ENCODE data around the gene RBFOX2.

DNA sequence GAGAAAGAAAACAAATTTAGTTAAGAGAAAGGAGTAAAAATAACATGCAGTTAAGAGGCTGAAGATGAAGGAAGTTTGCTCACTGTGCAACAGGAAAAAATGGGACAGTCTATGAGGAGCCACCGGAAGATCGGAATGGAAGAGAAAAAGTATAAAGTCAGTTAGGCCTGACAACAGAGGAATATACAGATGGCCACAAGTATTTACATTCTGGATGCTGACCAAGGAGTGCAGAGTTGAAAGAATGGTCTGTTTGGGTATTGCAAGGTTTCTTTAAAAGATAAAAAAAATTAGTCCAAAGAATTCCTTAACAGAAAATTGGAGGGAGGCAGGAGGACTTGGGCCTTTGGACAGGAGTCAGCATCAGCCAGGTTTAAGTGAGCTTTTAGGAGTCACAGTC lies 37.5 kb downstream of the RBFOX2 start:
- TF ChIP-seq, protein P1, sequence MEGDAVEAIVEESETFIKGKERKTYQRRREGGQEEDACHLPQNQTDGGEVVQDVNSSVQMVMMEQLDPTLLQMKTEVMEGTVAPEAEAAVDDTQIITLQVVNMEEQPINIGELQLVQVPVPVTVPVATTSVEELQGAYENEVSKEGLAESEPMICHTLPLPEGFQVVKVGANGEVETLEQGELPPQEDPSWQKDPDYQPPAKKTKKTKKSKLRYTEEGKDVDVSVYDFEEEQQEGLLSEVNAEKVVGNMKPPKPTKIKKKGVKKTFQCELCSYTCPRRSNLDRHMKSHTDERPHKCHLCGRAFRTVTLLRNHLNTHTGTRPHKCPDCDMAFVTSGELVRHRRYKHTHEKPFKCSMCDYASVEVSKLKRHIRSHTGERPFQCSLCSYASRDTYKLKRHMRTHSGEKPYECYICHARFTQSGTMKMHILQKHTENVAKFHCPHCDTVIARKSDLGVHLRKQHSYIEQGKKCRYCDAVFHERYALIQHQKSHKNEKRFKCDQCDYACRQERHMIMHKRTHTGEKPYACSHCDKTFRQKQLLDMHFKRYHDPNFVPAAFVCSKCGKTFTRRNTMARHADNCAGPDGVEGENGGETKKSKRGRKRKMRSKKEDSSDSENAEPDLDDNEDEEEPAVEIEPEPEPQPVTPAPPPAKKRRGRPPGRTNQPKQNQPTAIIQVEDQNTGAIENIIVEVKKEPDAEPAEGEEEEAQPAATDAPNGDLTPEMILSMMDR (IDR thresholded peaks at IDR 0.05), result no peak
- TF ChIP-seq MAX (IDR thresholded peaks at IDR 0.05; ENCODE audit: low read depth) (no peak), EP300 (IDR thresholded peaks at IDR 0.05; ENCODE audit: borderline replicate concordance in 1 of 2, low read depth in 1 of 2, low read length in 1 of 2) (no peak), PBX3 (IDR thresholded peaks at IDR 0.05) (no peak)
- TF ChIP-seq, protein P2, sequence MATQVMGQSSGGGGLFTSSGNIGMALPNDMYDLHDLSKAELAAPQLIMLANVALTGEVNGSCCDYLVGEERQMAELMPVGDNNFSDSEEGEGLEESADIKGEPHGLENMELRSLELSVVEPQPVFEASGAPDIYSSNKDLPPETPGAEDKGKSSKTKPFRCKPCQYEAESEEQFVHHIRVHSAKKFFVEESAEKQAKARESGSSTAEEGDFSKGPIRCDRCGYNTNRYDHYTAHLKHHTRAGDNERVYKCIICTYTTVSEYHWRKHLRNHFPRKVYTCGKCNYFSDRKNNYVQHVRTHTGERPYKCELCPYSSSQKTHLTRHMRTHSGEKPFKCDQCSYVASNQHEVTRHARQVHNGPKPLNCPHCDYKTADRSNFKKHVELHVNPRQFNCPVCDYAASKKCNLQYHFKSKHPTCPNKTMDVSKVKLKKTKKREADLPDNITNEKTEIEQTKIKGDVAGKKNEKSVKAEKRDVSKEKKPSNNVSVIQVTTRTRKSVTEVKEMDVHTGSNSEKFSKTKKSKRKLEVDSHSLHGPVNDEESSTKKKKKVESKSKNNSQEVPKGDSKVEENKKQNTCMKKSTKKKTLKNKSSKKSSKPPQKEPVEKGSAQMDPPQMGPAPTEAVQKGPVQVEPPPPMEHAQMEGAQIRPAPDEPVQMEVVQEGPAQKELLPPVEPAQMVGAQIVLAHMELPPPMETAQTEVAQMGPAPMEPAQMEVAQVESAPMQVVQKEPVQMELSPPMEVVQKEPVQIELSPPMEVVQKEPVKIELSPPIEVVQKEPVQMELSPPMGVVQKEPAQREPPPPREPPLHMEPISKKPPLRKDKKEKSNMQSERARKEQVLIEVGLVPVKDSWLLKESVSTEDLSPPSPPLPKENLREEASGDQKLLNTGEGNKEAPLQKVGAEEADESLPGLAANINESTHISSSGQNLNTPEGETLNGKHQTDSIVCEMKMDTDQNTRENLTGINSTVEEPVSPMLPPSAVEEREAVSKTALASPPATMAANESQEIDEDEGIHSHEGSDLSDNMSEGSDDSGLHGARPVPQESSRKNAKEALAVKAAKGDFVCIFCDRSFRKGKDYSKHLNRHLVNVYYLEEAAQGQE (IDR thresholded peaks at IDR 0.05; ENCODE audit: low read depth, low read length), result no peak
